Neutrophil (primary cell): ENCODE data around the gene DEPDC5.

ENCODE experiments used
- H3K27ac ChIP-seq: fragments of 200-600 bp; sonication (generic); 2 replicates; pipeline ENCODE4 v1.5.1; 2016; ENCODE audit warnings: mild to moderate bottlenecking, moderate library complexity
- H3K27me3 ChIP-seq: fragments of 200-600 bp; sonication (generic); 2 replicates; pipeline ENCODE4 v1.6.0; 2016; ENCODE audit warnings: mild to moderate bottlenecking
- H3K36me3 ChIP-seq: fragments of 200-600 bp; sonication (generic); 2 replicates; pipeline ENCODE4 v1.5.1; 2017
- H3K4me1 ChIP-seq, 2 experiments: fragments of 200-600 bp in 1 of 2; sonication (generic) in 1 of 2; 1 replicate in 1 of 2; 2 replicates in 1 of 2; pipeline versions ENCODE4 v1.5.1 to v1.6.1; 2013 to 2016; ENCODE audit warnings: low read depth in 1 of 2, low read length in 1 of 2, mild to moderate bottlenecking in 1 of 2, moderate library complexity in 1 of 2; ENCODE audit not compliant: control insufficient read depth in 1 of 2, insufficient read depth in 1 of 2
- H3K4me3 ChIP-seq, 2 experiments: fragments of 200-600 bp in 1 of 2; sonication (generic) in 1 of 2; 1 replicate in 1 of 2; 2 replicates in 1 of 2; pipeline ENCODE4 v1.5.1; 2013 to 2016; ENCODE audit warnings: low read depth in 1 of 2, low read length in 1 of 2, mild to moderate bottlenecking in 1 of 2, moderate library complexity in 1 of 2
- H3K9me3 ChIP-seq: fragments of 200-600 bp; sonication (generic); 2 replicates; pipeline ENCODE4 v1.5.1; 2016
- CTCF ChIP-seq: fragments of 200-600 bp; sonication (generic); IDR thresholded peaks from 2 replicates; pipeline ENCODE4 v1.5.1; 2016; ENCODE audit warnings: antibody characterized with exemption

DEPDC5 gene

GRCh38 chr22:31829505-31829904 lies 75.7 kb downstream of the DEPDC5 start:
- TF ChIP-seq CTCF, result no peak
- Histone ChIP-seq H3K27me3 (no peaks in the 10 kb centered on the region), H3K27ac (no peak overlapping the region), H3K4me3 (no peak overlapping the region), H3K4me1 (no peaks in the 10 kb centered on the region), H3K9me3 (no peaks in the 10 kb centered on the region), H3K36me3 (peaks cover 66% of the 10 kb centered on the region)

GRCh38 chr22:31830721-31831070 lies 76.9 kb downstream of the DEPDC5 start:
- no peak overlapping the region for H3K27ac ChIP-seq
- H3K9me3 ChIP-seq, result no peaks in the 10 kb centered on the region
- H3K4me3 ChIP-seq, result no peak overlapping the region
- H3K27me3 ChIP-seq, result no peaks in the 10 kb centered on the region
- TF ChIP-seq CTCF, result no peak
- H3K36me3 ChIP-seq, result peaks cover 71% of the 10 kb centered on the region
- no peaks in the 10 kb centered on the region for H3K4me1 ChIP-seq

- Histone ChIP-seq H3K27me3 (no peaks in the 10 kb centered on the region), H3K36me3 (peaks cover 71% of the 10 kb centered on the region), H3K27ac (no peak overlapping the region)
Observed at GRCh38 chr22:31833930-31834329, 80.1 kb downstream of the DEPDC5 start.

GRCh38 chr22:31836010-31836409 lies 82.2 kb downstream of the DEPDC5 start:
- Histone ChIP-seq H3K27me3 (no peaks in the 10 kb centered on the region), H3K27ac (no peak overlapping the region), H3K36me3 (peaks cover 76% of the 10 kb centered on the region), H3K9me3 (no peaks in the 10 kb centered on the region), H3K4me1 (no peaks in the 10 kb centered on the region), H3K4me3 (no peak overlapping the region)
- no peak for TF ChIP-seq CTCF

More at GRCh38 chr22:31833930-31834329, 80.1 kb downstream of the DEPDC5 start:
- H3K4me1 ChIP-seq, result no peaks in the 10 kb centered on the region
- no peak for TF ChIP-seq CTCF
- no peaks in the 10 kb centered on the region for H3K9me3 ChIP-seq
- no peak overlapping the region for H3K4me3 ChIP-seq

- Histone ChIP-seq H3K36me3 (peaks cover 94% of the 10 kb centered on the region), H3K27me3 (no peaks in the 10 kb centered on the region), H3K27ac (no peak overlapping the region), H3K9me3 (no peaks in the 10 kb centered on the region), H3K4me3 (no peak overlapping the region), H3K4me1 (no peaks in the 10 kb centered on the region)
- no peak for TF ChIP-seq CTCF
Observed at GRCh38 chr22:31838917-31839316, 85.1 kb downstream of the DEPDC5 start.

GRCh38 chr22:31839986-31840385 lies 86.2 kb downstream of the DEPDC5 start:
- Histone ChIP-seq H3K27ac (no peak overlapping the region), H3K27me3 (no peaks in the 10 kb centered on the region), H3K36me3 (peaks cover 95% of the 10 kb centered on the region), H3K4me3 (no peak overlapping the region), H3K9me3 (no peaks in the 10 kb centered on the region), H3K4me1 (no peaks in the 10 kb centered on the region)
- TF ChIP-seq CTCF, result no peak
